Progenitor cell of endocrine pancreas (in vitro differentiated cells): ENCODE results near the gene PRKCD. TPM values are rescaled to one million over a fixed set of nuclear protein-coding genes. Genes with fewer than 3 reads are reported as not detected.

Experiments used
- DNase-seq: peaks from one replicate; pipeline ENCODE4 v3.0.0; 2021; ENCODE audit warnings: low spot score; ENCODE audit not compliant: unreplicated experiment
- H3K27ac Mint-ChIP-seq: 2 replicates; pipeline ENCODE4 v1.8.0; 2021; ENCODE audit warnings: mild to moderate bottlenecking, moderate library complexity, mixed read lengths
- H3K27me3 Mint-ChIP-seq: 2 replicates; pipeline ENCODE4 v1.8.0; 2021; ENCODE audit warnings: mixed read lengths
- H3K36me3 Mint-ChIP-seq: 2 replicates; pipeline ENCODE4 v1.8.0; 2022; ENCODE audit warnings: mixed read lengths; ENCODE audit not compliant: insufficient read depth
- H3K4me1 Mint-ChIP-seq: 2 replicates; pipeline ENCODE4 v1.8.0; 2021; ENCODE audit warnings: low read depth, mixed read lengths
- H3K4me3 Mint-ChIP-seq: 2 replicates; pipeline ENCODE4 v1.8.0; 2021; ENCODE audit warnings: low read depth, mild to moderate bottlenecking, moderate library complexity, mixed read lengths
- H3K9me3 Mint-ChIP-seq: 2 replicates; pipeline ENCODE4 v1.8.0; 2021; ENCODE audit warnings: low read depth, mixed read lengths
- total RNA-seq: library from RNA; stranded (reverse); gene quantifications from 2 replicates; pipeline ENCODE4 v1.2.1, GENCODE V29; 2021
- TF ChIP-seq, protein P1 (sequence below): fragments of 200-600 bp; sonication (generic); IDR thresholded peaks from one replicate; pipeline ENCODE4 v1.5.0; 2021; ENCODE audit warnings: antibody characterized with exemption, mild to moderate bottlenecking; ENCODE audit not compliant: unreplicated experiment

PRKCD gene
- total RNA-seq, 1 donor from 2014 or later, result 45.8 TPM

DNA sequence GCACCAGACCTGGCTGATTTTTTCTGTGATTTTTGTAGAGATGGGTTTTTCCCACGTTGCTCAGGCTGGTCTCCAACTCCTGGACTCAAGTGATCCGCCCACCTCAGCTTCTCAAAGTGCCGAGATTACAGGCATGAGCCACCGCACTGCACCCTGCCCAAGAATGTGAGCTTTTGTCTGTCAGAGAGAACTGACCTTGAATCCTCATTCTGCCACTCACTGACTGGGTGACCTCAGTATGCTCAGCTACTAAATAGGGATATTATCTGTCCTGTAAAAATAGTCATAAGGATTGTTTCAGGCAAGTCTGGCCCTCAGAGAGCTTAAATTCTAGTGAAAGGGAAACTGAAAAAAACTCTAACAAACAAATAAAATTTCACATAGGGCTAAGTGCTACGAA lies 28.7 kb upstream of the PRKCD start:
- Mint-ChIP-seq H3K9me3 (no peaks in the 10 kb centered on the region), H3K4me1 (peaks cover 19% of the 10 kb centered on the region), H3K27ac (peak overlapping the region; percentile 78), H3K4me3 (no peak overlapping the region), H3K27me3 (no peaks in the 10 kb centered on the region), H3K36me3 (no peaks in the 10 kb centered on the region)
- TF ChIP-seq, protein P1, sequence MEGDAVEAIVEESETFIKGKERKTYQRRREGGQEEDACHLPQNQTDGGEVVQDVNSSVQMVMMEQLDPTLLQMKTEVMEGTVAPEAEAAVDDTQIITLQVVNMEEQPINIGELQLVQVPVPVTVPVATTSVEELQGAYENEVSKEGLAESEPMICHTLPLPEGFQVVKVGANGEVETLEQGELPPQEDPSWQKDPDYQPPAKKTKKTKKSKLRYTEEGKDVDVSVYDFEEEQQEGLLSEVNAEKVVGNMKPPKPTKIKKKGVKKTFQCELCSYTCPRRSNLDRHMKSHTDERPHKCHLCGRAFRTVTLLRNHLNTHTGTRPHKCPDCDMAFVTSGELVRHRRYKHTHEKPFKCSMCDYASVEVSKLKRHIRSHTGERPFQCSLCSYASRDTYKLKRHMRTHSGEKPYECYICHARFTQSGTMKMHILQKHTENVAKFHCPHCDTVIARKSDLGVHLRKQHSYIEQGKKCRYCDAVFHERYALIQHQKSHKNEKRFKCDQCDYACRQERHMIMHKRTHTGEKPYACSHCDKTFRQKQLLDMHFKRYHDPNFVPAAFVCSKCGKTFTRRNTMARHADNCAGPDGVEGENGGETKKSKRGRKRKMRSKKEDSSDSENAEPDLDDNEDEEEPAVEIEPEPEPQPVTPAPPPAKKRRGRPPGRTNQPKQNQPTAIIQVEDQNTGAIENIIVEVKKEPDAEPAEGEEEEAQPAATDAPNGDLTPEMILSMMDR, result no peak
- no peak for DNase-seq

DNA sequence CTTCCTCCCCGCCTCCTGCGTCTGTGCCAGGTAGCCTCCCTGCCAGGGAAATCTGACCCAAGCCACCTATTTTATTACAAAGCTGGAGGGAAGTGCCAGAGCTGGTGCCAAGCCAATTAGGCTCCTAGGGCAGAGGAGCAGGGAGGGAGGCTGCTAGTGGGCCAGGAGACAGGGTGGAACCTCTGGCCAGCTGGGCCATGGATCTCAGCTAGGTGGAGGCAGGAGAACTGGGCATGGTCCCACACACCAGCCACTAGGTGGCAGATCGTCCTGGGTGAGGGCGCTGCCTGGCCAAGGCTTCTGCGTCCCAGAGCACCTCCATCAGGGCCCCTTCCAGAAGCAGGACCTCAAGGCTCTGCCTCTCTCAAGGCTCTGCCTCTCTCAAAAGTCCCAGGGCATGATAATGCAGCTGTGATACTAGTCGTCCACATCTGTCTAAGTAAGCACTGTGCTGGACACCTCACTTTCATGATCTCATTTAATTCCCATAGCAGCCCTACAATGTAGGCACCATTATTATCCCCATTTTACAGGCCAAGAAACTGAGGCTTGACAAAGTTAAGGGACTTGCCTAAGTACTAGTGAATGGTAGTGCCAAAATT lies 26.3 kb upstream of the PRKCD start:
- TF ChIP-seq, protein P1, result peak; percentile 77
- Mint-ChIP-seq H3K27me3 (no peaks in the 10 kb centered on the region), H3K27ac (no peak overlapping the region), H3K9me3 (no peaks in the 10 kb centered on the region), H3K4me1 (peaks cover 16% of the 10 kb centered on the region), H3K4me3 (no peak overlapping the region), H3K36me3 (no peaks in the 10 kb centered on the region)
- peak; percentile 59 for DNase-seq

DNA sequence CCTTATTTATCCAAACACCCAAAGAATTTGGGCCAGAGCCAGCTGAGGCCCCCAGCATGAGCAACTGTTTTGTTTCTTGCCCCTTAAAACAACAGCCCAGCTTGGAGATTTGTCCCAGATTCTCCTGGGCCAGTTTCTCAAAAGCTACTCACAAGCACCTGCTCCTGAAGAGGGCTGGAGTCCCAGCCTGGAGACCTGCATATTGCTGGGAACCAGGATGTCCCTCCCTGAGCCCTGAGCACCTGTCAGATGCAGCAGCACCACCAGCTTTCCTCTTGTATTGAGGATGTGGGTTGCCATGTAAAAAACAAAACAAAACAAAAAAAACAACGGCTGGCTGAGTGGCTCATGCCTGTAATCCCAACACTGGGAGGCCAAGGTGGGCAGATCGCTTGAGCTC lies 23.8 kb upstream of the PRKCD start:
- no peak overlapping the region for H3K27ac Mint-ChIP-seq
- H3K9me3 Mint-ChIP-seq, result no peaks in the 10 kb centered on the region
- H3K36me3 Mint-ChIP-seq, result no peaks in the 10 kb centered on the region
- H3K4me1 Mint-ChIP-seq, result peaks cover 11% of the 10 kb centered on the region
- no peaks in the 10 kb centered on the region for H3K27me3 Mint-ChIP-seq
- DNase-seq, result no peak
- TF ChIP-seq, protein P1, result no peak
- no peak overlapping the region for H3K4me3 Mint-ChIP-seq

DNA sequence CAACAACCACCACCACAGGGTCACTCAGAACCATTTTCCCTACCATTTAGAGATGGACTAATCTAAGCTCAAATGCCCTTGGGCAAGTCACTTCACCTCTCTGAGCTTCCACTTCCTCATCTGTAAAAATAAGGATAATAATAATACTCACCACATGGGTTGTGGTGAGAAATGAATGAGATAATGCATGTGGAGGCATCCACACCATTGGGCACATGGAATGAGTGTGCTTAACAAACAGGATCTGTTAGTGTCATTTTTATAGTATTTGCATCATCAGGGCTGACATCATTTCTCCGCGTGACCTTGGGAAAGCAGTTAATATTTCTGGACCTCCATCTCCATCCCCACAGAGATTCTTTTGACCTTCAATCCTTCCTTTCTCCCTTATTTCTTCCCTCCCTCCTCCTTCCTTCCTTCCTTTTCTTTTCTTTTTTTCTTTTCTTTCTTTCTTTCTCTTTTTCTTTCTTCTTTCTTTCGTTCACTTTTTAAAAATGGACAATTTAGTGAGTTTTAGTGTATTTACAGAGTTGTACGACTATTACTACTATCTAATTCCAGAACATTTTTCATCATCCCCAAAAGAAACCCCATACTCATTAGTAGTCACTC lies 23.1 kb upstream of the PRKCD start:
- TF ChIP-seq, protein P1, result no peak
- no peak for DNase-seq
- Mint-ChIP-seq H3K9me3 (no peaks in the 10 kb centered on the region), H3K36me3 (no peaks in the 10 kb centered on the region), H3K27me3 (no peaks in the 10 kb centered on the region), H3K4me1 (peaks cover 11% of the 10 kb centered on the region), H3K4me3 (no peak overlapping the region), H3K27ac (no peak overlapping the region)

DNA sequence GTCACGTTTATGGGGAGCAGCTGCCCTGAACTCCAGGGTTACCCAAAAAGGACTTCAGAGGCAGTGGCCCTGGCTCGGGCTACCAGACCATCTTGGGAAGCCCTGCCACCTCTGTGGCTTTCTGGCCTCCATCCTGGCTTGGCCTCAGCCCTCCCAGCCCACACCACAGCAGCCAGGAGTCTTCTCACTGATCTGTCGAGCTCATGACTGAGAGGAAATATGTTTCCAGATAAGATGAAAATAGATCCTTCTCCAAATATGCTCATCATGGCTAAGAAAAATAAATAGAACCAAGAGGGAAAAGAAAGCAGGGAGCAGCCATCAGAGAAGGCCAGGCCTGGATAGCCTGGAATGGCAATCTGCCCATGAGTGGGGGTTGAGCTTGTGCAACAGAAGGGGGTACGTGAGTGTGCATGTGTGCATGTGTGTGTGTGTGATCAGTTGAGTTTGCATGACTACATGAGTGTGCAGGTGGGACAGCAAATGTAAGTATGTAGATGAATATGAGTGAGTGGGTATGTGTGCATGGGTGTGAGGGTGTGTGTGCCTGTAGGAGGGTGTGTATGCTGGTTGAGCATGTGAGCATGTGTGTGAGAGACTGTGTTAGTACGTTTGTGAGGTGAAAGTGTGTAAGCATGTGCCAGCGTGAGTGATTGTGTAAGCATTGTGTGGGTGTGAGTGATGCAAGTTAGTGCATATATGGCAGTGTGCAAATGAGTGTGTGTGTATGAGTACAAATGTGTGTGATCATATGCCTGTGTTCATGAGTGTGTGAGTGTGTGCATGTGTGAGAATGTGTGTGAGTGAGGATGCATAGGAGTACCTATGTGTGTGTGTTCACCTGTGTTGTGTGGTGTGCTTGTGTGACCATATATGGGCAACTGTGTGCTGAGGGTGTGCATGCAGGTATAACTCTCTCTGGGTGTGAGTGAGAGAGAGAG lies 20.8 kb upstream of the PRKCD start:
- Mint-ChIP-seq H3K27ac (no peak overlapping the region), H3K36me3 (no peaks in the 10 kb centered on the region), H3K27me3 (no peaks in the 10 kb centered on the region), H3K9me3 (no peaks in the 10 kb centered on the region), H3K4me3 (no peak overlapping the region), H3K4me1 (peaks cover 18% of the 10 kb centered on the region)
- TF ChIP-seq, protein P1, result no peak
- DNase-seq, result no peak
